ENCODE measurements around the gene RAB7B. TPM values are rescaled to one million over a fixed set of nuclear protein-coding genes. Genes with fewer than 3 reads are reported as not detected.

RAB7B gene
- total RNA-seq, 1 experiment from 2014 or later, result not detected

DNA sequence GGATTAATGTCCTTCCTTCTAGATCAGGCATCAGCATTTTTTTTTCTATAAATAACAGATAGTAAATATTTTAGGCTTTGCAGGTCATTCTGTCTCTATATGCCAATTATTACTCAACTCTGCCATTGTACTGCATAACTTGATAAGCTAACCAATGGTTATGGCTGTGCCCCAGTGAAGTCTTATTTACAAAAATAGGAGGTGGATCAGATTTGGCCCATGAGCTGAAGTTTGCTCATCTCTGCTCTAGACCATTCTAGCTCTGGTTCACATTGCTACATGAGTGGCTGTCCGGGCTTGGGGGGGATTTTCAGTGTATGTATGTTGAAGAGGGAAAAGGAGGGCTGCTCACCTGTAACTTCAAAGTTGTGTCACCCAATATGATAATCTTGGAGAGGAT is 10.1 kb downstream of the RAB7B start:
- Mint-ChIP-seq H3K27ac (no peak overlapping the region), H3K9me3 (no peaks in the 10 kb centered on the region), H3K4me3 (no peak overlapping the region), H3K27me3 (ENCODE audit: low read depth) (peaks cover 19% of the 10 kb centered on the region), H3K4me1 (peaks cover 23% of the 10 kb centered on the region), H3K36me3 (no peaks in the 10 kb centered on the region)
- DNase-seq (ENCODE audit: low spot score), result no peak
- no peak for ATAC-seq
- ChIA-PET CTCF (interaction anchor here (1.1 to 2.3 kb wide), 2 partner anchors 9 to 74 kb away, joined by 4 to 8 read pairs; no protein-coding TSS in a partner anchor), POLR2A (no interaction called here)
- TF ChIP-seq GABPB1 (CRISPR knock-in tag; IDR thresholded peaks at IDR 0.05), result no peak
- TF ChIP-seq SMAD3 (CRISPR knock-in tag; IDR thresholded peaks at IDR 0.05; ENCODE audit: borderline replicate concordance), result no peak
- TF ChIP-seq ELF4 (CRISPR knock-in tag; IDR thresholded peaks at IDR 0.05; ENCODE audit: low read depth), result no peak
- no peak for TF ChIP-seq GRHL2 (CRISPR knock-in tag; IDR thresholded peaks at IDR 0.05; ENCODE audit: insufficient replicate concordance, severe bottlenecking)
- no peak for TF ChIP-seq ZBTB21 (CRISPR knock-in tag; IDR thresholded peaks at IDR 0.05; ENCODE audit: borderline replicate concordance)
- no peak for TF ChIP-seq FOXJ3 (CRISPR knock-in tag; IDR thresholded peaks at IDR 0.05; ENCODE audit: borderline replicate concordance)
- TF ChIP-seq MYBL2 (CRISPR knock-in tag; IDR thresholded peaks at IDR 0.05), result no peak
- no peak for TF ChIP-seq ZNF423 (CRISPR knock-in tag; IDR thresholded peaks at IDR 0.05)
- TF ChIP-seq ZNF121 (CRISPR knock-in tag; IDR thresholded peaks at IDR 0.05), result no peak
- no peak for TF ChIP-seq JUN (CRISPR knock-in tag; IDR thresholded peaks at IDR 0.05)
- TF ChIP-seq MXD4 (CRISPR knock-in tag; IDR thresholded peaks at IDR 0.05; ENCODE audit: borderline replicate concordance), result no peak
- TF ChIP-seq, protein P1, sequence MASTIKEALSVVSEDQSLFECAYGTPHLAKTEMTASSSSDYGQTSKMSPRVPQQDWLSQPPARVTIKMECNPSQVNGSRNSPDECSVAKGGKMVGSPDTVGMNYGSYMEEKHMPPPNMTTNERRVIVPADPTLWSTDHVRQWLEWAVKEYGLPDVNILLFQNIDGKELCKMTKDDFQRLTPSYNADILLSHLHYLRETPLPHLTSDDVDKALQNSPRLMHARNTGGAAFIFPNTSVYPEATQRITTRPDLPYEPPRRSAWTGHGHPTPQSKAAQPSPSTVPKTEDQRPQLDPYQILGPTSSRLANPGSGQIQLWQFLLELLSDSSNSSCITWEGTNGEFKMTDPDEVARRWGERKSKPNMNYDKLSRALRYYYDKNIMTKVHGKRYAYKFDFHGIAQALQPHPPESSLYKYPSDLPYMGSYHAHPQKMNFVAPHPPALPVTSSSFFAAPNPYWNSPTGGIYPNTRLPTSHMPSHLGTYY (CRISPR knock-in tag; IDR thresholded peaks at IDR 0.05), result no peak
- TF ChIP-seq, protein P2, sequence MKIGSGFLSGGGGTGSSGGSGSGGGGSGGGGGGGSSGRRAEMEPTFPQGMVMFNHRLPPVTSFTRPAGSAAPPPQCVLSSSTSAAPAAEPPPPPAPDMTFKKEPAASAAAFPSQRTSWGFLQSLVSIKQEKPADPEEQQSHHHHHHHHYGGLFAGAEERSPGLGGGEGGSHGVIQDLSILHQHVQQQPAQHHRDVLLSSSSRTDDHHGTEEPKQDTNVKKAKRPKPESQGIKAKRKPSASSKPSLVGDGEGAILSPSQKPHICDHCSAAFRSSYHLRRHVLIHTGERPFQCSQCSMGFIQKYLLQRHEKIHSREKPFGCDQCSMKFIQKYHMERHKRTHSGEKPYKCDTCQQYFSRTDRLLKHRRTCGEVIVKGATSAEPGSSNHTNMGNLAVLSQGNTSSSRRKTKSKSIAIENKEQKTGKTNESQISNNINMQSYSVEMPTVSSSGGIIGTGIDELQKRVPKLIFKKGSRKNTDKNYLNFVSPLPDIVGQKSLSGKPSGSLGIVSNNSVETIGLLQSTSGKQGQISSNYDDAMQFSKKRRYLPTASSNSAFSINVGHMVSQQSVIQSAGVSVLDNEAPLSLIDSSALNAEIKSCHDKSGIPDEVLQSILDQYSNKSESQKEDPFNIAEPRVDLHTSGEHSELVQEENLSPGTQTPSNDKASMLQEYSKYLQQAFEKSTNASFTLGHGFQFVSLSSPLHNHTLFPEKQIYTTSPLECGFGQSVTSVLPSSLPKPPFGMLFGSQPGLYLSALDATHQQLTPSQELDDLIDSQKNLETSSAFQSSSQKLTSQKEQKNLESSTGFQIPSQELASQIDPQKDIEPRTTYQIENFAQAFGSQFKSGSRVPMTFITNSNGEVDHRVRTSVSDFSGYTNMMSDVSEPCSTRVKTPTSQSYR (CRISPR knock-in tag; IDR thresholded peaks at IDR 0.05), result no peak
- TF ChIP-seq, protein P3, sequence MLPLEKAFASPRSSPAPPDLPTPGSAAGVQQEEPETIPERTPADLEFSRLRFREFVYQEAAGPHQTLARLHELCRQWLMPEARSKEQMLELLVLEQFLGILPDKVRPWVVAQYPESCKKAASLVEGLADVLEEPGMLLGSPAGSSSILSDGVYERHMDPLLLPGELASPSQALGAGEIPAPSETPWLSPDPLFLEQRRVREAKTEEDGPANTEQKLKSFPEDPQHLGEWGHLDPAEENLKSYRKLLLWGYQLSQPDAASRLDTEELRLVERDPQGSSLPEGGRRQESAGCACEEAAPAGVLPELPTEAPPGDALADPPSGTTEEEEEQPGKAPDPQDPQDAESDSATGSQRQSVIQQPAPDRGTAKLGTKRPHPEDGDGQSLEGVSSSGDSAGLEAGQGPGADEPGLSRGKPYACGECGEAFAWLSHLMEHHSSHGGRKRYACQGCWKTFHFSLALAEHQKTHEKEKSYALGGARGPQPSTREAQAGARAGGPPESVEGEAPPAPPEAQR (CRISPR knock-in tag; IDR thresholded peaks at IDR 0.05), result no peak
- TF ChIP-seq RELA (CRISPR knock-in tag; IDR thresholded peaks at IDR 0.05; ENCODE audit: borderline replicate concordance), result no peak
- TF ChIP-seq, protein P4, sequence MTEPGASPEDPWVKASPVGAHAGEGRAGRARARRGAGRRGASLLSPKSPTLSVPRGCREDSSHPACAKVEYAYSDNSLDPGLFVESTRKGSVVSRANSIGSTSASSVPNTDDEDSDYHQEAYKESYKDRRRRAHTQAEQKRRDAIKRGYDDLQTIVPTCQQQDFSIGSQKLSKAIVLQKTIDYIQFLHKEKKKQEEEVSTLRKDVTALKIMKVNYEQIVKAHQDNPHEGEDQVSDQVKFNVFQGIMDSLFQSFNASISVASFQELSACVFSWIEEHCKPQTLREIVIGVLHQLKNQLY (CRISPR knock-in tag; IDR thresholded peaks at IDR 0.05), result no peak

DNA sequence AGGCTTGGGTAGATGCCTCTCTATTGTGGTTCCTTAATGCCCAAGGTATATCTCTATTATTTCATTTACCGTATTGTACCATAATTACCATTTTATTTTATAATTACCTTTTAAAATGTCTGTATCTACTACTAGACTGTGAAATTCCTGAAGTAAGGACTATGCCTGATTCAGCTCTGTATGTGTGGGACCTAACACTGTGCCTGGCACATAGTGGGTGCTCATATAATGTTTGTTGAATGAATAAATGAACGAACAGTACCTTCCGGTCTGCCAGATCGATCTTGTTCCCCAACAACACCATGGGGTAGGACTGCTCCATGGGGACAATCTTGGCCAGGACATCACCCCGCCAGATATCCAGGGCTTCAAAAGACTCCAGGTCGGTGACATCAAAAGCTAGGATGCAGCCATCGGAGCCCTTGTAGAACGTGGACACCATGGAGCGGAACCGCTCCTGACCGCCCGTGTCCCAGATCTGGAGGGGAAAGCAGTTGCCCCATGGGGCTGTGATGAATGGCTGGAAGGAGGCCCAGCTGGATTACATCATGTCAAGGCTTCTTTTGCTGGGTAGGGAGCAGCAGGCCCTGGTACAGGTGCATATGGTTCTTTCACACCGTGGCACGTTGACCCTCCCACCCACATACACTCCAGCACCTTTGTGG is 10.8 kb downstream of the RAB7B start:
- Mint-ChIP-seq H3K36me3 (no peaks in the 10 kb centered on the region), H3K4me3 (no peak overlapping the region), H3K27me3 (ENCODE audit: low read depth) (peaks cover 11% of the 10 kb centered on the region), H3K9me3 (no peaks in the 10 kb centered on the region), H3K27ac (no peak overlapping the region), H3K4me1 (peaks cover 19% of the 10 kb centered on the region)
- ChIA-PET POLR2A (no interaction called here), CTCF (interaction anchor here (0.7 to 2.3 kb wide), 4 partner anchors 8 to 74 kb away, joined by 3 to 8 read pairs (median 6); no protein-coding TSS in a partner anchor)
- DNase-seq (ENCODE audit: low spot score) (no peak), ATAC-seq (no peak)
- TF ChIP-seq, protein P5, sequence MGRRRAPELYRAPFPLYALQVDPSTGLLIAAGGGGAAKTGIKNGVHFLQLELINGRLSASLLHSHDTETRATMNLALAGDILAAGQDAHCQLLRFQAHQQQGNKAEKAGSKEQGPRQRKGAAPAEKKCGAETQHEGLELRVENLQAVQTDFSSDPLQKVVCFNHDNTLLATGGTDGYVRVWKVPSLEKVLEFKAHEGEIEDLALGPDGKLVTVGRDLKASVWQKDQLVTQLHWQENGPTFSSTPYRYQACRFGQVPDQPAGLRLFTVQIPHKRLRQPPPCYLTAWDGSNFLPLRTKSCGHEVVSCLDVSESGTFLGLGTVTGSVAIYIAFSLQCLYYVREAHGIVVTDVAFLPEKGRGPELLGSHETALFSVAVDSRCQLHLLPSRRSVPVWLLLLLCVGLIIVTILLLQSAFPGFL (CRISPR knock-in tag; IDR thresholded peaks at IDR 0.05; ENCODE audit: borderline replicate concordance), result no peak
- TF ChIP-seq ZNF416 (CRISPR knock-in tag; IDR thresholded peaks at IDR 0.05) (no peak), OVOL2 (CRISPR knock-in tag; IDR thresholded peaks at IDR 0.05; ENCODE audit: borderline replicate concordance) (no peak), CREM (CRISPR knock-in tag; IDR thresholded peaks at IDR 0.05) (no peak), SP1 (CRISPR knock-in tag; conservative IDR thresholded peaks at IDR 0.05) (no peak), GTF2I (CRISPR knock-in tag; conservative IDR thresholded peaks at IDR 0.05) (no peak), JAZF1 (CRISPR knock-in tag; IDR thresholded peaks at IDR 0.05) (no peak), JUN (CRISPR knock-in tag; IDR thresholded peaks at IDR 0.05) (no peak)
- TF ChIP-seq, protein P6, sequence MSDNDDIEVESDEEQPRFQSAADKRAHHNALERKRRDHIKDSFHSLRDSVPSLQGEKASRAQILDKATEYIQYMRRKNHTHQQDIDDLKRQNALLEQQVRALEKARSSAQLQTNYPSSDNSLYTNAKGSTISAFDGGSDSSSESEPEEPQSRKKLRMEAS (CRISPR knock-in tag; IDR thresholded peaks at IDR 0.05), result no peak
- TF ChIP-seq, protein P3 (CRISPR knock-in tag; IDR thresholded peaks at IDR 0.05), result no peak
- TF ChIP-seq, protein P7, sequence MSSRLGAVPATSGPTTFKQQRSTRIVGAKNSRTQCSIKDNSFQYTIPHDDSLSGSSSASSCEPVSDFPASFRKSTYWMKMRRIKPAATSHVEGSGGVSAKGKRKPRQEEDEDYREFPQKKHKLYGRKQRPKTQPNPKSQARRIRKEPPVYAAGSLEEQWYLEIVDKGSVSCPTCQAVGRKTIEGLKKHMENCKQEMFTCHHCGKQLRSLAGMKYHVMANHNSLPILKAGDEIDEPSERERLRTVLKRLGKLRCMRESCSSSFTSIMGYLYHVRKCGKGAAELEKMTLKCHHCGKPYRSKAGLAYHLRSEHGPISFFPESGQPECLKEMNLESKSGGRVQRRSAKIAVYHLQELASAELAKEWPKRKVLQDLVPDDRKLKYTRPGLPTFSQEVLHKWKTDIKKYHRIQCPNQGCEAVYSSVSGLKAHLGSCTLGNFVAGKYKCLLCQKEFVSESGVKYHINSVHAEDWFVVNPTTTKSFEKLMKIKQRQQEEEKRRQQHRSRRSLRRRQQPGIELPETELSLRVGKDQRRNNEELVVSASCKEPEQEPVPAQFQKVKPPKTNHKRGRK (CRISPR knock-in tag; IDR thresholded peaks at IDR 0.05; ENCODE audit: borderline replicate concordance), result no peak

Measured in WTC11 (cell line).